T-cell (primary cell): ENCODE results near the gene SHISA8. TPM values are rescaled to one million over a fixed set of nuclear protein-coding genes. Genes with fewer than 3 reads are reported as not detected.

Experiments used
- ATAC-seq, 4 experiments: fragments of 200-7000 bp in 3 of 4; fragments of 150-1000 bp in 1 of 4; cut with Tn5 transposase; replicated peaks in 1 of 4; 1 replicate in 3 of 4; 2 replicates in 1 of 4; pipeline ENCODE4 v1.10.0; 2021; ENCODE audit warnings: moderate library complexity in 3 of 4, mild to moderate bottlenecking in 2 of 4, moderate number of reproducible peaks in 1 of 4
- CTCF ChIA-PET, 2 donors: fragments of 300-600 bp; sonication (Branson Sonifier 250); formaldehyde crosslinking; loops; one replicate each; lab custom pipeline; 2022; ENCODE audit warnings: antibody characterized with exemption in 2 of 2; lab: Charles Lee
- POLR2A ChIA-PET, 2 donors: fragments of 300-600 bp; sonication (Branson Sonifier 250); formaldehyde crosslinking; loops; one replicate each; lab custom pipeline; 2022; ENCODE audit warnings: antibody characterized with exemption in 2 of 2; lab: Charles Lee
- DNase-seq, 35 experiments: peaks; one replicate each; pipeline versions ENCODE4 v3.0.0 to v3.0.0-alpha.2; 2013 to 2023
- H3K27ac ChIP-seq: one replicate; pipeline ENCODE4 v1.5.1; 2013; ENCODE audit warnings: low read length
- H3K27me3 ChIP-seq, 2 experiments: replicated peaks in 1 of 2; 1 replicate in 1 of 2; 2 replicates in 1 of 2; pipeline versions ENCODE4 v1.6.1 to v1.7.0; 2013; ENCODE audit warnings: low read length in 1 of 2, mixed read lengths in 1 of 2; ENCODE audit not compliant: control insufficient read depth in 2 of 2, insufficient read depth in 2 of 2; ENCODE audit errors: extremely low read depth in 1 of 2
- H3K36me3 ChIP-seq, 2 donors: 1 replicate in 1 of 2; 2 replicates in 1 of 2; pipeline versions ENCODE4 v1.6.1 to v1.7.0; 2013; ENCODE audit warnings: low read length in 1 of 2; ENCODE audit not compliant: control insufficient read depth in 2 of 2, insufficient read depth in 1 of 2; ENCODE audit errors: extremely low read depth in 1 of 2
- H3K4me1 ChIP-seq, 2 experiments: 1 replicate in 1 of 2; 2 replicates in 1 of 2; pipeline versions ENCODE4 v1.6.1 to v1.7.0; 2013; ENCODE audit warnings: low read length in 2 of 2, mixed read lengths in 1 of 2; ENCODE audit not compliant: insufficient read depth in 2 of 2, control insufficient read depth in 1 of 2; ENCODE audit errors: extremely low read depth in 1 of 2
- H3K4me3 ChIP-seq, 2 donors: 1 replicate in 1 of 2; 2 replicates in 1 of 2; pipeline versions ENCODE4 v1.5.1 to v1.7.0; 2013; ENCODE audit warnings: mild to moderate bottlenecking in 2 of 2, low read length in 1 of 2, moderate library complexity in 1 of 2; ENCODE audit not compliant: control insufficient read depth in 1 of 2; ENCODE audit errors: extremely low read depth in 1 of 2
- H3K9me3 ChIP-seq: 2 replicates; pipeline ENCODE4 v1.7.0; 2013
- H3K27ac Mint-ChIP-seq, 2 donors: one replicate each; pipeline ENCODE4 v1.8.0; 2020 to 2021; ENCODE audit warnings: mild to moderate bottlenecking in 2 of 2, mixed read lengths in 2 of 2
- H3K27me3 Mint-ChIP-seq, 2 donors: one replicate each; pipeline ENCODE4 v1.8.0; 2021 to 2022; ENCODE audit warnings: mixed read lengths in 2 of 2
- H3K36me3 Mint-ChIP-seq: one replicate; pipeline ENCODE4 v1.8.0; 2021; ENCODE audit warnings: mixed read lengths
- H3K4me1 Mint-ChIP-seq, 3 donors: one replicate each; pipeline ENCODE4 v1.8.0; 2020 to 2022; ENCODE audit warnings: mixed read lengths in 3 of 3, mild to moderate bottlenecking in 1 of 3
- H3K4me3 Mint-ChIP-seq, 3 donors: one replicate each; pipeline ENCODE4 v1.8.0; 2020 to 2022; ENCODE audit warnings: mild to moderate bottlenecking in 3 of 3, mixed read lengths in 3 of 3, moderate library complexity in 3 of 3
- H3K9me3 Mint-ChIP-seq, 3 donors: one replicate each; pipeline ENCODE4 v1.8.0; 2020 to 2022; ENCODE audit warnings: mixed read lengths in 3 of 3
- WGBS: methylation state at CpG from one replicate; pipeline ENCODE4 v1.1.5; 2013; ENCODE audit warnings: missing lambda C conversion rate; ENCODE audit not compliant: insufficient coverage; 5-methylcytosine and 5-hydroxymethylcytosine counted together
- total RNA-seq, 35 experiments: library from RNA in 6 of 35; stranded (reverse) in 6 of 35; fragments of 120-200 nt in 1 of 35; gene quantifications; one replicate each; pipeline versions ENCODE4 v1.2.1 to v1.2.4 and lab custom pipeline; 2013 to 2026

The SHISA8 gene
- total RNA-seq, 5 donors from 2014 or later (not counting 1 experiment from before 2014, with no cell fraction given), result 0.56 to 1.2 (median 0.75) TPM; not detected in 1

DNA sequence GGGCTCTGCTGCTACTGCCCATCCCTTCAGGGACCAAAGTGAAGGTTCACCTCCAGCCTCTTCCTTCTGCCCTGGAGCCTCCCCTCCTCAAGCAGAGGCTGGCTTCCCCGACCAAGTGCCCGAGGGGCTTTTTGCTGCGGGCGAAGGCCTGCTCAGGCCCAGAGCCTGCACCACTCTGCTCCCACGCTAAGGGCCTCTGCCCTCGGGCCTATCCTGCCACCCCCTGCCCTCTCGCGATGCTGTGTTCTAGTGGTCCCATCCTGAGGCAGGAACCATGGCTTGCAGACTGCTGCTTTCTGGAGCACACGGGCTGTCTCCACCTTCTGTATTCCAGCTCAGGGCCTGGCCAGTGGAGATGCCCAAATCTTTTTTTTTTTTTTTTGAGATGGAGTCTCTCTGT lies 20.6 kb upstream of the SHISA8 start:
- Mint-ChIP-seq H3K36me3 (no peaks in the 10 kb centered on the region), H3K4me3 (no peak overlapping the region), H3K4me1 (peaks cover 19 to 47% (median 31%) of the 10 kb centered on the region in 3 donors), H3K27me3 (no peaks in the 10 kb centered on the region), H3K27ac (peak overlapping the region in 1 of 2 donors; percentile 70), H3K9me3 (no peaks in the 10 kb centered on the region)
- ATAC-seq, result no peak
- Histone ChIP-seq H3K4me1 (peaks cover under 1 to 32% of the 10 kb centered on the region in 2 experiments), H3K4me3 (no peak overlapping the region), H3K36me3 (no peaks in the 10 kb centered on the region), H3K9me3 (no peaks in the 10 kb centered on the region), H3K27me3 (no peaks in the 10 kb centered on the region), H3K27ac (peak overlapping the region; percentile 23)
- POLR2A ChIA-PET, result interaction anchor here (0.6 to 0.9 kb wide), 2 partner anchors 9 to 27 kb away, joined by 4 to 5 read pairs; no protein-coding TSS in a partner anchor
- CTCF ChIA-PET, result no interaction called here
- no peak for DNase-seq
- WGBS, result 98% methylated on average over 9 of the region's 9 CpGs

DNA sequence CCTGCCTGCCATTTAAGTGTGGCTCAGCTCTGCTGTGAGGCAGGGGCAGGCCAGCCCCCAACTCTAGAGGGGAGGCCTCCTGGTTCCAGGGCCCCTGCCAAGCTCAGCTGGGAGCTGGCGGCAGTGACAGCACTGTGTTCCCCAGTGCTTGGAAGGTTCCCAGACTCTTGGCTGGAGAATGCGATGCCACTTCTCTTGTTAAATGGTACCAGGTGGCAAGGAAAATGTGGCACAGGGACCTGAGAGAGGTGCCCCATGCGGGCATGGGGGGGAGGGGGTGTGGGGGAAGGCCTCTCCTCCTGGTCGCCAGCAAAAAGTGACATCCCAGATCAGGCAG lies 20.1 kb upstream of the SHISA8 start:
- H3K9me3 Mint-ChIP-seq, result no peaks in the 10 kb centered on the region
- DNase-seq, result no peak
- no peaks in the 10 kb centered on the region for H3K9me3 ChIP-seq
- H3K36me3 ChIP-seq, result no peaks in the 10 kb centered on the region
- H3K27ac ChIP-seq, result no peak overlapping the region
- CTCF ChIA-PET, result no interaction called here
- no peaks in the 10 kb centered on the region for H3K27me3 Mint-ChIP-seq
- peaks cover 0 to 26% of the 10 kb centered on the region in 2 experiments for H3K4me1 ChIP-seq
- POLR2A ChIA-PET, result interaction anchor here in 1 of 2 donors (0.9 kb wide), 2 partner anchors 11 to 27 kb away, joined by 3 to 5 read pairs; no protein-coding TSS in a partner anchor
- no peaks in the 10 kb centered on the region for H3K27me3 ChIP-seq
- ATAC-seq, result no peak
- H3K27ac Mint-ChIP-seq, result peak overlapping the region; percentile 39 to 43
- 100% methylated on average over 1 of the region's 4 CpGs for WGBS
- H3K4me3 Mint-ChIP-seq, result no peak overlapping the region
- no peak overlapping the region for H3K4me3 ChIP-seq
- no peaks in the 10 kb centered on the region for H3K36me3 Mint-ChIP-seq
- H3K4me1 Mint-ChIP-seq, result peaks cover 13 to 42% (median 26%) of the 10 kb centered on the region in 3 donors

GRCh38 chr22:41934284-41935014 lies 19.6 kb upstream of the SHISA8 start:
- H3K27ac Mint-ChIP-seq, result peak overlapping the region; percentile 39 to 43
- Histone ChIP-seq H3K27me3 (no peaks in the 10 kb centered on the region), H3K36me3 (no peaks in the 10 kb centered on the region), H3K27ac (no peak overlapping the region), H3K4me1 (peaks cover 0 to 21% of the 10 kb centered on the region in 2 experiments), H3K9me3 (no peaks in the 10 kb centered on the region), H3K4me3 (no peak overlapping the region)
- ATAC-seq (no peak), DNase-seq (no peak)
- 98% methylated on average over 8 of the region's 17 CpGs for WGBS
- no peaks in the 10 kb centered on the region for H3K36me3 Mint-ChIP-seq
- H3K27me3 Mint-ChIP-seq, result no peaks in the 10 kb centered on the region
- CTCF ChIA-PET, result no interaction called here
- H3K9me3 Mint-ChIP-seq, result no peaks in the 10 kb centered on the region
- no peak overlapping the region for H3K4me3 Mint-ChIP-seq
- POLR2A ChIA-PET, result interaction anchor here in 1 of 2 donors (0.6 to 0.9 kb wide), 2 partner anchors 11 to 459 kb away, joined by 3 to 6 read pairs; no protein-coding TSS in a partner anchor
- H3K4me1 Mint-ChIP-seq, result peaks cover 8 to 37% (median 20%) of the 10 kb centered on the region in 3 donors

- no peak overlapping the region for H3K4me3 Mint-ChIP-seq
- Histone ChIP-seq H3K4me3 (no peak overlapping the region), H3K27ac (peak overlapping the region; percentile 24), H3K4me1 (peaks cover 0 to 19% of the 10 kb centered on the region in 2 experiments), H3K9me3 (no peaks in the 10 kb centered on the region), H3K36me3 (no peaks in the 10 kb centered on the region), H3K27me3 (no peaks in the 10 kb centered on the region)
- WGBS, result 82% methylated on average over 11 of the region's 16 CpGs
- no peak overlapping the region for H3K27ac Mint-ChIP-seq
- no peaks in the 10 kb centered on the region for H3K27me3 Mint-ChIP-seq
- ATAC-seq (peak in 1 of 4 experiments; percentile 6), DNase-seq (no peak)
- H3K36me3 Mint-ChIP-seq, result no peaks in the 10 kb centered on the region
- CTCF ChIA-PET, result no interaction called here
- H3K9me3 Mint-ChIP-seq, result no peaks in the 10 kb centered on the region
- H3K4me1 Mint-ChIP-seq, result peaks cover 0 to 35% (median 12%) of the 10 kb centered on the region in 3 donors
- POLR2A ChIA-PET, result interaction anchor here in 1 of 2 donors (0.6 kb wide), 1 partner anchor 460 kb away, joined by 6 read pairs; no protein-coding TSS in a partner anchor
Observed at GRCh38 chr22:41933411-41934177, 18.7 kb upstream of the SHISA8 start.

DNA sequence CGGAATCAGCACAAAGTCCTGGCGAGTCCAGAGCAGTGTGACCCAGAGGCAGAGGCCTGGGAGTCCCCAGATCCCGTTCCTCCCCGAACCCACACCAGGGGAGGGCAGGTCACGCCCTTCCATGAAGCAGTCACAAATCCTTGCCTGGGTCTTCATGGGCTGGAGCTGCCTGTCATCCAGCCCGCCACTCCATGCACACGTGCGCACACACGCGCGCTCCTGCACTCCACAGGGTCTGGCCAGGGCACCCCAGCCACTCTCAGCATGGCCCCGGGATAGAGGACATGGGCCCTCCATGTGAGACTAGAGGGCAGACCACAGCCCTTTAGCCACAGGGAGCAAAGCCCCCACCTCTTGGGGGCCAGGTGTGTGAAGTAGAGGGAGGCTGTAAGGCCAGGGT lies 17.5 kb upstream of the SHISA8 start:
- Mint-ChIP-seq H3K27ac (peak overlapping the region in 1 of 2 donors; percentile 6), H3K36me3 (no peaks in the 10 kb centered on the region), H3K27me3 (no peaks in the 10 kb centered on the region), H3K4me1 (peaks cover 10 to 38% (median 11%) of the 10 kb centered on the region in 3 donors), H3K4me3 (no peak overlapping the region), H3K9me3 (no peaks in the 10 kb centered on the region)
- Histone ChIP-seq H3K27me3 (no peaks in the 10 kb centered on the region), H3K4me3 (no peak overlapping the region), H3K9me3 (no peaks in the 10 kb centered on the region), H3K27ac (no peak overlapping the region), H3K4me1 (peaks cover 0 to 22% of the 10 kb centered on the region in 2 experiments), H3K36me3 (no peaks in the 10 kb centered on the region)
- DNase-seq, result no peak
- ATAC-seq, result no peak
- POLR2A ChIA-PET, result no interaction called here
- CTCF ChIA-PET, result no interaction called here
- WGBS, result 94% methylated on average over 11 of the region's 12 CpGs

DNA sequence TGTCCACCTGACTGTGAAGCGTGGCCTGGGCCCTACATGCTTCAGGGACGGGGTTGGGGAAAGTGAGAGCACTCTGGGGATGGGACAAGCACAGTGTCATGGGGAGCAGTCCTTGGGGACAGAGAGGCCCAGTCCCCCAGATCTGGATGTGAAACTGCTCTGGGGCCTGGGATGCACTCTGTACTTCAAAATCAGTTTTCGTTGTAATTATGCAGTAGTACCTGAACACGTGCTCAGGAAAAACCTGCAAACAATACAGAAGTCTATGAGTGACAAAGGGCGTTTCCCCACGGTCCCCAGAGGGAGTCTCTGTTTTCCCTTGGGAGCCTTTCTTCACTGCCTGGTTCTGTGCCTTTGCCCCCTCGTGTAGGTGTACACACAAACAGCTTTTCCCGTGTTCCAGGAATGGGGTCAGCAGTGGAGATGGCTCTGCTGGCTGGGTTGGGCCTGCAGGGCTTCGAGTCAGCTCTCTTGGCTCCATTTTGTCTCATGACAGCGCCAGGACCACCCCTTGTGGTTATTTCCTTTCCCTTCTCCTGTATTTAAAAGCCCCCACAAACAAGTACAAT lies 16.9 kb upstream of the SHISA8 start:
- Histone ChIP-seq H3K4me3 (no peak overlapping the region), H3K9me3 (no peaks in the 10 kb centered on the region), H3K27me3 (peaks cover 0 to 5% of the 10 kb centered on the region in 2 experiments), H3K36me3 (no peaks in the 10 kb centered on the region), H3K4me1 (peaks cover 0 to 25% of the 10 kb centered on the region in 2 experiments), H3K27ac (no peak overlapping the region)
- Mint-ChIP-seq H3K27ac (peak overlapping the region; percentile 6 to 49), H3K4me3 (no peak overlapping the region), H3K27me3 (no peaks in the 10 kb centered on the region), H3K4me1 (peaks cover 12 to 33% (median 12%) of the 10 kb centered on the region in 3 donors), H3K36me3 (no peaks in the 10 kb centered on the region), H3K9me3 (no peaks in the 10 kb centered on the region)
- ChIA-PET CTCF (no interaction called here), POLR2A (no interaction called here)
- DNase-seq (no peak), ATAC-seq (no peak)
- WGBS, result 87% methylated on average over 8 of the region's 10 CpGs
